ENCODE results near the gene NIN.

Gene NIN

DNA sequence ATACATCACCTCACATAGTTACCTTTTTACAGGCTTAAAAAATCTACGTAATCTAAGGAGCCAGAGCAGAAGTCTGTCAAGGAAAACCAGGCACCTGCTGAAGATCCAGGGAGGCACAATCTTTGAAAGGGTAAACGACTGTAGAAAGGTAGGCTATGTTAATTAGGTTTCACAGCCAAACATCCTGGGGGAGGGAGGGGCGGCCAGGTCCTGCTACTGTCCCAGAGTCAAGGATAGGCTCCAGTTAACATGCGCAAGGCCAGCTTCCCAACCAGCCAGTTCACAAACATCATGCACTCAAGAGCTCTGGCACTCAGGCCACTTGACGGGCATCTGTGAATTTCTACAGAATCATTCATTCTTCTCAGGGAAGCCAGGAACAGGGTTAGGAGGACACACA lies 22.9 kb downstream of the NIN start:
- Histone ChIP-seq H3K27me3 (ENCODE audit: insufficient read depth, low read length) (no peaks in the 10 kb centered on the region), H3K9me3 (ENCODE audit: low read length) (no peaks in the 10 kb centered on the region), H3K79me2 (ENCODE audit: insufficient read depth, low read length) (peaks cover 62% of the 10 kb centered on the region), H3K27ac (ENCODE audit: low read depth, low read length, poor library complexity, severe bottlenecking) (no peak overlapping the region), H3K9ac (ENCODE audit: low read length) (no peak overlapping the region), H3K36me3 (ENCODE audit: insufficient read depth, low read length) (peaks cover 71% of the 10 kb centered on the region), H4K20me1 (ENCODE audit: insufficient read depth, low read length) (no peaks in the 10 kb centered on the region), H3K4me2 (ENCODE audit: low read length) (no peak overlapping the region), H2AFZ (ENCODE audit: low read length) (no peak overlapping the region), H3K4me1 (ENCODE audit: insufficient read depth, low read length, severe bottlenecking) (peaks cover 10% of the 10 kb centered on the region), H3K4me3 (ENCODE audit: low read depth, low read length, poor library complexity, severe bottlenecking) (no peak overlapping the region), H3K9me2 (ENCODE audit: low read depth, low read length) (no peaks in the 10 kb centered on the region), H3F3A (ENCODE audit: insufficient read depth, low read length) (no peaks in the 10 kb centered on the region)
- TF ChIP-seq CTCF (IDR thresholded peaks at IDR 0.05; ENCODE audit: low read length) (no peak), EZH2 (IDR thresholded peaks at IDR 0.05; ENCODE audit: borderline replicate concordance, low read length) (no peak)

DNA sequence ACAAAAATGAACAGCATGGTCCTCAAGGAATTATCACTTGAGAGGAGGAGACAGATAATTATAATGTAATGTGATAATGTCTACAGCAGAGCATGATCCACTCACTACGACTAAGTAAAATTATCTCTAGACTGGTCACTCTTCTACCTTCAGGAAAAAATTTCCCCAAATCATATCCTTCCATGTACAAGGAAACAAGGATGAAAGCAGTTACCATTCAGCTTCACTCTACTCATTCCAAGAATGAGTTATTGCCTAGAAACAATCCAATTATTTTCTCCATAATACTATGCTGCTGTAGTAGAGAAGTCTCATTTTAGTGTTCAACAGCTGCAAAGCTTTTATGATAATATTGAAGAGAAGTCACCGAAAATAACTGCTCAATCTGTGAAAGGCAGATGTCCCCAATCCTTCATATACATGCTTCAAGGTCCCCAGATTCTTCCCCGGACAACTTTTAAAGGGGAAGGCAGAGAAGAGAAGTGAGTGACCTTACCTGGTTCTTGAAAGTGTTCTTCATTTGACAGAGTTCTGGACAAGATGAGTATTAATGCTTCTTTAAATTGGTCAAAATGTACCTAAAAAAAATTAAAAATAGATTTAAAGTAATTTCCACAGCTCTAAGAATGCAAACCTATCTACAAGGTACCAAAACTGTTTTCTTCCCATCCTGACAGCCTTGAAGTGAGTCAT lies 24.6 kb downstream of the NIN start:
- H3K4me2 ChIP-seq (ENCODE audit: low read length), result no peak overlapping the region
- no peak overlapping the region for H3K9ac ChIP-seq (ENCODE audit: low read length)
- H3K4me1 ChIP-seq (ENCODE audit: insufficient read depth, low read length, severe bottlenecking), result no peaks in the 10 kb centered on the region
- H3K9me2 ChIP-seq (ENCODE audit: low read depth, low read length), result no peaks in the 10 kb centered on the region
- no peak overlapping the region for H2AFZ ChIP-seq (ENCODE audit: low read length)
- TF ChIP-seq EZH2 (IDR thresholded peaks at IDR 0.05; ENCODE audit: borderline replicate concordance, low read length) (no peak), CTCF (IDR thresholded peaks at IDR 0.05; ENCODE audit: low read length) (no peak)
- H3K79me2 ChIP-seq (ENCODE audit: insufficient read depth, low read length), result peaks cover 48% of the 10 kb centered on the region
- no peaks in the 10 kb centered on the region for H4K20me1 ChIP-seq (ENCODE audit: insufficient read depth, low read length)
- peaks cover 71% of the 10 kb centered on the region for H3K36me3 ChIP-seq (ENCODE audit: insufficient read depth, low read length)
- H3K9me3 ChIP-seq (ENCODE audit: low read length), result no peaks in the 10 kb centered on the region
- no peak overlapping the region for H3K4me3 ChIP-seq (ENCODE audit: low read depth, low read length, poor library complexity, severe bottlenecking)
- H3K27ac ChIP-seq (ENCODE audit: low read depth, low read length, poor library complexity, severe bottlenecking), result no peak overlapping the region
- no peaks in the 10 kb centered on the region for H3F3A ChIP-seq (ENCODE audit: insufficient read depth, low read length)
- H3K27me3 ChIP-seq (ENCODE audit: insufficient read depth, low read length), result no peaks in the 10 kb centered on the region

GRCh38 chr14:50805396-50805795 lies 25.6 kb downstream of the NIN start:
- peaks cover 76% of the 10 kb centered on the region for H3K36me3 ChIP-seq (ENCODE audit: insufficient read depth, low read length)
- no peaks in the 10 kb centered on the region for H3K9me2 ChIP-seq (ENCODE audit: low read depth, low read length)
- no peak overlapping the region for H3K27ac ChIP-seq (ENCODE audit: low read depth, low read length, poor library complexity, severe bottlenecking)
- H3K9ac ChIP-seq (ENCODE audit: low read length), result no peak overlapping the region
- no peaks in the 10 kb centered on the region for H3F3A ChIP-seq (ENCODE audit: insufficient read depth, low read length)
- TF ChIP-seq CTCF (IDR thresholded peaks at IDR 0.05; ENCODE audit: low read length) (no peak), EZH2 (IDR thresholded peaks at IDR 0.05; ENCODE audit: borderline replicate concordance, low read length) (no peak)
- no peak overlapping the region for H3K4me3 ChIP-seq (ENCODE audit: low read depth, low read length, poor library complexity, severe bottlenecking)
- H2AFZ ChIP-seq (ENCODE audit: low read length), result no peak overlapping the region
- H3K27me3 ChIP-seq (ENCODE audit: insufficient read depth, low read length), result no peaks in the 10 kb centered on the region
- H4K20me1 ChIP-seq (ENCODE audit: insufficient read depth, low read length), result no peaks in the 10 kb centered on the region
- H3K9me3 ChIP-seq (ENCODE audit: low read length), result no peaks in the 10 kb centered on the region
- no peaks in the 10 kb centered on the region for H3K4me1 ChIP-seq (ENCODE audit: insufficient read depth, low read length, severe bottlenecking)
- H3K4me2 ChIP-seq (ENCODE audit: low read length), result no peak overlapping the region
- H3K79me2 ChIP-seq (ENCODE audit: insufficient read depth, low read length), result peaks cover 44% of the 10 kb centered on the region

All from OCI-LY1 (cell line).